Heart right ventricle (tissue), 16 donors: Measurements from ENCODE around the gene SHROOM2. TPM values are rescaled to one million over a fixed set of nuclear protein-coding genes. Genes with fewer than 3 reads are reported as not detected.

Source experiments
- ATAC-seq, 8 donors: fragments of 200-7000 bp; cut with Tn5 transposase; one replicate each; pipeline ENCODE4 v1.9.1; 2020; ENCODE audit warnings: mild to moderate bottlenecking in 8 of 8, moderate library complexity in 8 of 8, moderate number of reproducible peaks in 1 of 8
- DNase-seq, 2 donors: peaks; one replicate each; pipeline ENCODE4 v3.0.0-alpha.2; 2020
- H3K27ac ChIP-seq, 10 donors: fragments of 200-600 bp; sonication (generic) in 2 of 10; one replicate each; pipeline versions ENCODE4 v1.5.0 to v1.8.0; 2020 to 2022; ENCODE audit warnings: mild to moderate bottlenecking in 3 of 10
- H3K27me3 ChIP-seq, 7 donors: fragments of 200-600 bp; one replicate each; pipeline ENCODE4 v1.8.0; 2021 to 2022; ENCODE audit warnings: mild to moderate bottlenecking in 2 of 7
- H3K36me3 ChIP-seq, 9 donors: fragments of 200-600 bp; sonication (generic) in 1 of 9; one replicate each; pipeline versions ENCODE4 v1.5.0 to v1.8.0; 2020 to 2022; ENCODE audit warnings: mild to moderate bottlenecking in 2 of 9
- H3K4me1 ChIP-seq, 9 donors: fragments of 200-600 bp; sonication (generic) in 1 of 9; one replicate each; pipeline versions ENCODE4 v1.5.0 to v1.8.0; 2020 to 2022; ENCODE audit warnings: mild to moderate bottlenecking in 4 of 9
- H3K4me3 ChIP-seq, 10 donors: fragments of 200-600 bp; sonication (generic) in 2 of 10; one replicate each; pipeline versions ENCODE4 v1.5.0 to v1.8.0; 2020 to 2022; ENCODE audit warnings: mild to moderate bottlenecking in 7 of 10, moderate library complexity in 2 of 10
- H3K9me3 ChIP-seq, 11 donors: fragments of 200-600 bp in 10 of 11; sonication (generic) in 2 of 11; one replicate each; pipeline versions ENCODE4 v1.5.0 to v1.8.0; 2013 to 2022; ENCODE audit warnings: mild to moderate bottlenecking in 2 of 11, control low read depth in 1 of 11, moderate library complexity in 1 of 11
- WGBS, 2 donors: extraction: QIAGEN DNeasy Blood & Tissue Kit; methylation state at CpG; one replicate each; pipeline ENCODE4 v1.1.7; 2013; ENCODE audit warnings: inconsistent platforms in 1 of 2; 5-methylcytosine and 5-hydroxymethylcytosine counted together
- intact Hi-C, 10 donors: fragments of 100-400 bp; cut with DNase I; formaldehyde crosslinking; loops; one replicate each; pipeline versions ENCODE4 v1.11.1 to v1.14.2; 2022
- polyA plus RNA-seq, 2 donors: library from polyadenylated mRNA; stranded (reverse); fragments of 200-250 nt; gene quantifications; one replicate each; pipeline ENCODE4 v1.2.3, GENCODE V29; 2013
- total RNA-seq, 10 donors: library from RNA; stranded (reverse); fragmentation: NEBNext Ultra II Directional in 3 of 10; extraction: Animal tissue kit (Norgen Biotek cat#: 25700) in 3 of 10; gene quantifications; one replicate each; pipeline versions ENCODE4 v1.2.1 to v1.2.4, GENCODE V29; 2021 to 2023
- TF ChIP-seq, protein P1 (sequence below), 9 donors: fragments of 200-600 bp; sonication (generic) in 2 of 9; IDR thresholded peaks; one replicate each; pipeline versions ENCODE4 v1.5.0 to v1.8.0; 2021 to 2022; ENCODE audit warnings: antibody characterized with exemption in 9 of 9, mild to moderate bottlenecking in 5 of 9, moderate library complexity in 1 of 9
- donor health status: Arrhythmogenic right ventricular cardiomyopathy.
- donor health status: ischemic (EF 13 %, LVEDD 7.1; RV severe dilation, severe dysfunction).
- donor health status: healthy with polysubstance abuse.
- donor health status: DM: no; HTN: yes; CAD: no.
- donor health status: DM: no; HTN: no; CAD: no.
- donor health status: ischemic (EF 25% LVEDD 6.9; RV normal size, moderate dysfunction).
- donor health status: ischemic (EF 25% LVEDD 5.7; RV mildly dilated, moderate dysfunction).
- donor health status: healthy.
- donor health status: DM: yes; HTN: yes; CAD: no.
- donor health status: Ischemic cardiomyopathy.
- donor health status: ischemic (EF 35%, LVEDD 5.7; RV mildly dilated, moderate dysfunction).
- donor health status: nonischemic (EF 11% LVEDD 7.7; RV severe dilation, severe dysfunction).
- donor health status: DM: yes; HTN: yes; CAD: no.
- donor health status: PGD.
- donor health status: ischemic (EF 29% LVEDD 5.4; RV normal size, mild dysfunction).
- donor health status: nonischemic (EF 23%, LVEDD 6.1; RV moderate dilation, normal function).

Gene SHROOM2
- total and polyA plus RNA-seq, 12 donors: 0.13 to 1.7 (median 0.44) TPM

- 66 to 84% methylated on average over 5 of the region's 5 CpGs for WGBS, 2 donors
- Histone ChIP-seq H3K36me3 (no peaks in the 10 kb centered on the region), H3K9me3 (no peaks in the 10 kb centered on the region), H3K4me3 (no peak overlapping the region), H3K4me1 (no peaks in the 10 kb centered on the region), H3K27me3 (peaks cover 0 to 20% (median 0%) of the 10 kb centered on the region in 7 donors), H3K27ac (no peak overlapping the region)
- TF ChIP-seq, protein P1, sequence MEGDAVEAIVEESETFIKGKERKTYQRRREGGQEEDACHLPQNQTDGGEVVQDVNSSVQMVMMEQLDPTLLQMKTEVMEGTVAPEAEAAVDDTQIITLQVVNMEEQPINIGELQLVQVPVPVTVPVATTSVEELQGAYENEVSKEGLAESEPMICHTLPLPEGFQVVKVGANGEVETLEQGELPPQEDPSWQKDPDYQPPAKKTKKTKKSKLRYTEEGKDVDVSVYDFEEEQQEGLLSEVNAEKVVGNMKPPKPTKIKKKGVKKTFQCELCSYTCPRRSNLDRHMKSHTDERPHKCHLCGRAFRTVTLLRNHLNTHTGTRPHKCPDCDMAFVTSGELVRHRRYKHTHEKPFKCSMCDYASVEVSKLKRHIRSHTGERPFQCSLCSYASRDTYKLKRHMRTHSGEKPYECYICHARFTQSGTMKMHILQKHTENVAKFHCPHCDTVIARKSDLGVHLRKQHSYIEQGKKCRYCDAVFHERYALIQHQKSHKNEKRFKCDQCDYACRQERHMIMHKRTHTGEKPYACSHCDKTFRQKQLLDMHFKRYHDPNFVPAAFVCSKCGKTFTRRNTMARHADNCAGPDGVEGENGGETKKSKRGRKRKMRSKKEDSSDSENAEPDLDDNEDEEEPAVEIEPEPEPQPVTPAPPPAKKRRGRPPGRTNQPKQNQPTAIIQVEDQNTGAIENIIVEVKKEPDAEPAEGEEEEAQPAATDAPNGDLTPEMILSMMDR (IDR thresholded peaks at IDR 0.05): no peak
- no peak for ATAC-seq
- no peak for DNase-seq
- intact Hi-C loops: no loop called here
Observed at GRCh38 chrX:9923357-9923756, 137.1 kb downstream of the SHROOM2 start.

DNA sequence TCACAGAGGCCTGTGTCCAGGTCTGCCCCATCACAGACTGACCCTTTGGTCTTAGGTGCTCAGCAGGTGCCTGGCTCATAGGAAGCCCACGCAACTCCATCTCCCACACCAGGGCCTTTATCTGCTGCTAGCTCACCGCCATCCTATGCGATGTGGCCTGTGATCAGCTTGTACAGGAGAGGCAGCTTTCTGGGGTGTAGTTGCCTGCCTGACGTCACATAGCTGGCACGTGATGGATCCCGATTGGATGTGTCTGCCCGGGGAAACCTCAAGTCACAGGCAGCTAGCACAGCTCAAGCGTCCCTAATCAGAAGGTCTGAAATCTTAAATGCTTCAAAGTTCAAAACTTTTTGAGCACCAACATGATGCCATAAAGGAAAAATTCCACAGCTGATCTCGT is 139.8 kb downstream of the SHROOM2 start:
- H3K9me3 ChIP-seq: no peaks in the 10 kb centered on the region
- TF ChIP-seq, protein P1 (IDR thresholded peaks at IDR 0.05): no peak
- no peak overlapping the region for H3K27ac ChIP-seq
- no peaks in the 10 kb centered on the region for H3K4me1 ChIP-seq
- H3K4me3 ChIP-seq: no peak overlapping the region
- intact Hi-C loops: no loop called here
- H3K36me3 ChIP-seq: no peaks in the 10 kb centered on the region
- ATAC-seq: no peak
- no peak for DNase-seq
- 87 to 94% methylated on average over 9 of the region's 9 CpGs for WGBS, 2 donors
- peaks cover 0 to 13% (median 0%) of the 10 kb centered on the region in 7 donors for H3K27me3 ChIP-seq

GRCh38 chrX:9927698-9928482 is 141.7 kb downstream of the SHROOM2 start:
- TF ChIP-seq, protein P1 (IDR thresholded peaks at IDR 0.05): no peak
- Histone ChIP-seq H3K4me3 (no peak overlapping the region), H3K27me3 (peaks cover 0 to 6% (median 0%) of the 10 kb centered on the region in 7 donors), H3K27ac (no peak overlapping the region), H3K4me1 (no peaks in the 10 kb centered on the region), H3K36me3 (no peaks in the 10 kb centered on the region), H3K9me3 (no peaks in the 10 kb centered on the region)
- ATAC-seq (no peak), DNase-seq (no peak)
- intact Hi-C loops: no loop called here
- 72 to 77% methylated on average over 9 to 11 of the region's 11 CpGs for WGBS, 2 donors

DNA sequence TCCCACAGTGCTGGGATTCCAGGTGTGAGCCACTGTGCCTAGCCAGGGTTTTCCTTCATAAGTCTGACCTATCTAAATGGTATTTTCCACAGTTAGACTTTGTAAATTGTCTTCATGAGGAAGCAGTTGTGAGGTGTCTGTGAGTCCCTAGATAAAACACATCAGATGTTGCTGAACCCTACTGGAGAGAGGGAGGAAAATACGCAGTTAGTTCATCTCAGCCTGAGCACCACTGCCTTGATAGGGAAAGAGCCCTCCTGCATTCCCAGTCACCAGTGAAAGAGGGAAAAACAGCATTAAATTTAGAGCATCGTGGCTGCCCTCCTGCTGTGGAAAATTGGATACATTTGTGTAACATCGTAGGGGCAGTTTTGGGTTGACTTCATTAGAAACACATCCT is 149.2 kb downstream of the SHROOM2 start:
- ATAC-seq (no peak), DNase-seq (no peak)
- Histone ChIP-seq H3K4me1 (no peaks in the 10 kb centered on the region), H3K4me3 (no peak overlapping the region), H3K27ac (no peak overlapping the region), H3K36me3 (no peaks in the 10 kb centered on the region), H3K9me3 (no peaks in the 10 kb centered on the region), H3K27me3 (peaks cover 0 to 19% (median 0%) of the 10 kb centered on the region in 7 donors)
- intact Hi-C loops: no loop called here
- TF ChIP-seq, protein P1 (IDR thresholded peaks at IDR 0.05): no peak
- 91 to 92% methylated on average over 3 of the region's 3 CpGs for WGBS, 2 donors
